ENCODE results near the gene PHC3. TPM values are rescaled to one million over a fixed set of nuclear protein-coding genes. Genes with fewer than 3 reads are reported as not detected.

Gene PHC3
- total and polyA plus RNA-seq, 2 of the 13 experiments (the other 11 are each of a cell fraction or from before 2014, with no cell fraction given), result 24.1 to 49.0 TPM

GRCh38 chr3:170079536-170080165 is 101.9 kb downstream of the PHC3 start (continued):
- no peak for TF ChIP-seq ZBTB14 (CRISPR knock-in tag; IDR thresholded peaks at IDR 0.05)
- no peak for TF ChIP-seq ZNF281 (CRISPR knock-in tag; IDR thresholded peaks at IDR 0.05; ENCODE audit: borderline replicate concordance)
- TF ChIP-seq ZNF496 (CRISPR knock-in tag; IDR thresholded peaks at IDR 0.05; ENCODE audit: insufficient replicate concordance), result no peak
- no peak for TF ChIP-seq KDM3A (CRISPR knock-in tag; IDR thresholded peaks at IDR 0.05; ENCODE audit: low read depth)
- no peak for TF ChIP-seq ZNF33B (CRISPR knock-in tag; IDR thresholded peaks at IDR 0.05)
- no peak for TF ChIP-seq NBN (conservative IDR thresholded peaks at IDR 0.05)
- no peak for TF ChIP-seq ZZZ3 (CRISPR knock-in tag; IDR thresholded peaks at IDR 0.05; ENCODE audit: borderline replicate concordance)
- TF ChIP-seq MTF2 (CRISPR knock-in tag; IDR thresholded peaks at IDR 0.05; ENCODE audit: borderline replicate concordance), result no peak
- TF ChIP-seq CC2D1A (CRISPR knock-in tag; IDR thresholded peaks at IDR 0.05), result no peak
- TF ChIP-seq MTERF4 (CRISPR knock-in tag; IDR thresholded peaks at IDR 0.05), result no peak
- no peak for TF ChIP-seq HDAC1 (CRISPR knock-in tag; IDR thresholded peaks at IDR 0.05)
- no peak for TF ChIP-seq ZBTB3 (CRISPR knock-in tag; IDR thresholded peaks at IDR 0.05; ENCODE audit: borderline replicate concordance, low read depth)
- TF ChIP-seq ZNF501 (CRISPR knock-in tag; IDR thresholded peaks at IDR 0.05), result no peak
- TF ChIP-seq ATF1 (CRISPR knock-in tag; IDR thresholded peaks at IDR 0.05), result no peak
- peak; percentile 87 for TF ChIP-seq HNF1A (IDR thresholded peaks at IDR 0.05; ENCODE audit: low read depth)
- TF ChIP-seq HNF1A (CRISPR knock-in tag; IDR thresholded peaks at IDR 0.05; ENCODE audit: borderline replicate concordance), result peak; percentile 80; the same call in 1 of the 2 replicates
- no peak for TF ChIP-seq PTBP1 (IDR thresholded peaks at IDR 0.05; ENCODE audit: low read depth, low read length, poor library complexity, severe bottlenecking)
- no peak for TF ChIP-seq HOXD1 (CRISPR knock-in tag; IDR thresholded peaks at IDR 0.05)
